DOHH2 (cell line): ENCODE data around the gene MYBPHL.

ENCODE experiments used
- H3F3A ChIP-seq: fragments of 200-600 bp; sonication (generic), shearing (Covaris generic); 2 replicates; pipeline ENCODE4 v1.6.0; 2016; ENCODE audit warnings: antibody characterized with exemption, mild to moderate bottlenecking; ENCODE audit not compliant: control insufficient read depth, insufficient read depth
- H3K27ac ChIP-seq: fragments of 200-600 bp; sonication (generic); 2 replicates; pipeline ENCODE4 v1.5.1; 2014; ENCODE audit warnings: low read depth, mild to moderate bottlenecking, low read length, moderate library complexity
- H3K27me3 ChIP-seq: fragments of 200-600 bp; sonication (generic); 2 replicates; pipeline ENCODE4 v1.6.1; 2014; ENCODE audit warnings: mild to moderate bottlenecking, low read length, mixed read lengths; ENCODE audit not compliant: control insufficient read depth
- H3K36me3 ChIP-seq: fragments of 200-600 bp; sonication (generic); 2 replicates; pipeline ENCODE4 v1.6.1; 2014; ENCODE audit warnings: mild to moderate bottlenecking, low read length, moderate library complexity, mixed read lengths; ENCODE audit not compliant: control insufficient read depth
- H3K4me1 ChIP-seq: fragments of 200-600 bp; sonication (generic); 2 replicates; pipeline ENCODE4 v1.6.1; 2014; ENCODE audit warnings: mild to moderate bottlenecking, low read length, mixed read lengths; ENCODE audit not compliant: control insufficient read depth
- H3K4me2 ChIP-seq: fragments of 200-600 bp; sonication (generic); 2 replicates; pipeline ENCODE4 v1.6.0; 2014; ENCODE audit warnings: mild to moderate bottlenecking, low read length, moderate library complexity
- H3K4me3 ChIP-seq: fragments of 200-600 bp; sonication (generic); 2 replicates; pipeline ENCODE4 v1.5.1; 2014; ENCODE audit warnings: mild to moderate bottlenecking, low read length, mixed read lengths
- H3K79me2 ChIP-seq: fragments of 200-600 bp; sonication (generic); 2 replicates; pipeline ENCODE4 v1.6.1; 2014; ENCODE audit warnings: mild to moderate bottlenecking, low read length, mixed read lengths; ENCODE audit not compliant: control insufficient read depth
- H3K9me2 ChIP-seq: fragments of 200-600 bp; sonication (generic); replicated peaks from 2 replicates; pipeline ENCODE4 v1.6.1; 2014; ENCODE audit warnings: mild to moderate bottlenecking, low read length, mixed read lengths; ENCODE audit not compliant: control insufficient read depth
- H3K9me3 ChIP-seq: fragments of 200-600 bp; sonication (generic); 2 replicates; pipeline ENCODE4 v1.6.1; 2014; ENCODE audit warnings: antibody characterized with exemption, low read length, mixed read lengths; ENCODE audit not compliant: control insufficient read depth, insufficient read depth
- H4K20me1 ChIP-seq: fragments of 200-600 bp; sonication (generic); 2 replicates; pipeline ENCODE4 v1.6.0; 2014; ENCODE audit warnings: low read depth, mild to moderate bottlenecking, antibody characterized with exemption, low read length, moderate library complexity; ENCODE audit not compliant: control insufficient read depth, insufficient read depth
- EZH2phosphoT487 ChIP-seq: fragments of 200-600 bp; sonication (generic); IDR thresholded peaks from 2 replicates; pipeline ENCODE4 v1.6.1; 2017; ENCODE audit warnings: borderline replicate concordance, mild to moderate bottlenecking, antibody characterized with exemption, low read length, moderate library complexity, mixed read lengths
- TF ChIP-seq, protein P1 (sequence below): fragments of 200-600 bp; sonication (generic); IDR thresholded peaks from one replicate; pipeline ENCODE4 v1.5.1; 2014; ENCODE audit warnings: antibody characterized with exemption, mild to moderate bottlenecking, low read depth, low read length; ENCODE audit not compliant: poor library complexity, severe bottlenecking

MYBPHL gene

DNA sequence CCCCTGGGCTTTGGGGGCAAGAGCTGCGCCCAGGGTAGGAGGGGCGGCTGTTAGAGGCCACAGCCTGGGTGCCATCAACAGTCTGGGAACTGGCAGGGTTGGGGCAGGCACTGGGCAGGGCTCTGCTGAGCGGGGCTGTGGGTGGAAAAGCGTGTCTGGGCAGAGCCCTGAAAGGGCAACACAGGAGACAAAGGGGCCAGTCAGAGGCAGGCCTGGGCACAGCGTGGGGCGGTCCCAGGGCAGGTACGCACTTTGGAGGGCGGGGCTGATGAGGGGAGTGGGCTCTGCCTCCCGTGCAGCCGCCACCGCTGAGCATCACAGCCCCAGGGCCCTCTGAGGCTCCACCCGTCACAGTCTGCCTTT lies 43.6 kb downstream of the MYBPHL start:
- no peak overlapping the region for H3K4me2 ChIP-seq
- H3K27ac ChIP-seq, result no peak overlapping the region
- no peaks in the 10 kb centered on the region for H3F3A ChIP-seq
- no peaks in the 10 kb centered on the region for H3K79me2 ChIP-seq
- no peaks in the 10 kb centered on the region for H3K4me1 ChIP-seq
- no peak overlapping the region for H3K4me3 ChIP-seq
- H3K36me3 ChIP-seq, result no peaks in the 10 kb centered on the region
- H3K27me3 ChIP-seq, result no peaks in the 10 kb centered on the region
- no peak for TF ChIP-seq EZH2phosphoT487
- TF ChIP-seq, protein P1, sequence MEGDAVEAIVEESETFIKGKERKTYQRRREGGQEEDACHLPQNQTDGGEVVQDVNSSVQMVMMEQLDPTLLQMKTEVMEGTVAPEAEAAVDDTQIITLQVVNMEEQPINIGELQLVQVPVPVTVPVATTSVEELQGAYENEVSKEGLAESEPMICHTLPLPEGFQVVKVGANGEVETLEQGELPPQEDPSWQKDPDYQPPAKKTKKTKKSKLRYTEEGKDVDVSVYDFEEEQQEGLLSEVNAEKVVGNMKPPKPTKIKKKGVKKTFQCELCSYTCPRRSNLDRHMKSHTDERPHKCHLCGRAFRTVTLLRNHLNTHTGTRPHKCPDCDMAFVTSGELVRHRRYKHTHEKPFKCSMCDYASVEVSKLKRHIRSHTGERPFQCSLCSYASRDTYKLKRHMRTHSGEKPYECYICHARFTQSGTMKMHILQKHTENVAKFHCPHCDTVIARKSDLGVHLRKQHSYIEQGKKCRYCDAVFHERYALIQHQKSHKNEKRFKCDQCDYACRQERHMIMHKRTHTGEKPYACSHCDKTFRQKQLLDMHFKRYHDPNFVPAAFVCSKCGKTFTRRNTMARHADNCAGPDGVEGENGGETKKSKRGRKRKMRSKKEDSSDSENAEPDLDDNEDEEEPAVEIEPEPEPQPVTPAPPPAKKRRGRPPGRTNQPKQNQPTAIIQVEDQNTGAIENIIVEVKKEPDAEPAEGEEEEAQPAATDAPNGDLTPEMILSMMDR, result no peak
- no peaks in the 10 kb centered on the region for H3K9me2 ChIP-seq
- H3K9me3 ChIP-seq, result no peaks in the 10 kb centered on the region
- H4K20me1 ChIP-seq, result no peaks in the 10 kb centered on the region

DNA sequence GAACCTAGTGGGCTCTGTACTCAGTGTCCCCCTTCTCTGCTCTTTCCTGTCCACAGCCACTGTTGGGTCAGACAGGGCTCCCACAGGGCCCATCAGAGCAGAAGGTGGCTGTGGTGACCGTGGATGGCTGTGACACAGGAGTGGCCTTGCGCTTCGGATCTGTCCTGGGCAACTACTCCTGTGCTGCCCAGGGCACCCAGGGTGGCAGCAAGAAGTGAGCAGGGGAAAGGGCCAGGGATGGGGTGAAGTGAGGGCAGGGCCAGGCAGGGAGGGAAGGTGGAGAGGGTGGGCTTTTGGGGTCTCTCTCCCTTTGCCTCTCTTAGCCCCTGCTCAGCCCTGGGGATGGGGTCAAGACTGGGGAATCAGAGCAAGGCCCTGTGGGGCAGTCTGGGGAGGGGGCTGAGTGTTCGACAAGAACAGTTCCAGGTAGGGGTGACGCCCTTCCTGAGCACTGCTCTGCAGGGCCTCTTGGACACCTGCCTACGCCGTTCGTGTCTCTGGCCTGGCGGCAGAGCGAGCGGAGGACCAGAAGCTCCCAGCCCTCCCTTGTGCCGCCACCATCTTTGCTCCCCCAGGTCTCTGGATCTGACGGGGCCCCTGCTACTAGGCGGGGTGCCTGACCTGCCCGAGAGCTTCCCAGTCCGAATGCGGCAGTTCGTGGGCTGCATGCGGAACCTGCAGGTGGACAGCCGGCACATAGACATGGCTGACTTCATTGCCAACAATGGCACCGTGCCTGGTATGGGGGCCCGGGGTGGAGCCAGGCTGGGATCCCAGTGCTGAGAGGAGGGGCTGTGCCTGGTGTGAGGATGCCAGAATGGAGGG lies 44.4 kb downstream of the MYBPHL start:
- Histone ChIP-seq H4K20me1 (no peaks in the 10 kb centered on the region), H3K9me2 (no peaks in the 10 kb centered on the region), H3K4me3 (no peak overlapping the region), H3K4me2 (no peak overlapping the region), H3K79me2 (no peaks in the 10 kb centered on the region), H3K27ac (no peak overlapping the region), H3K27me3 (no peaks in the 10 kb centered on the region), H3K4me1 (no peaks in the 10 kb centered on the region), H3K9me3 (no peaks in the 10 kb centered on the region), H3K36me3 (no peaks in the 10 kb centered on the region), H3F3A (no peaks in the 10 kb centered on the region)
- TF ChIP-seq, protein P1, result no peak
- TF ChIP-seq EZH2phosphoT487, result no peak

DNA sequence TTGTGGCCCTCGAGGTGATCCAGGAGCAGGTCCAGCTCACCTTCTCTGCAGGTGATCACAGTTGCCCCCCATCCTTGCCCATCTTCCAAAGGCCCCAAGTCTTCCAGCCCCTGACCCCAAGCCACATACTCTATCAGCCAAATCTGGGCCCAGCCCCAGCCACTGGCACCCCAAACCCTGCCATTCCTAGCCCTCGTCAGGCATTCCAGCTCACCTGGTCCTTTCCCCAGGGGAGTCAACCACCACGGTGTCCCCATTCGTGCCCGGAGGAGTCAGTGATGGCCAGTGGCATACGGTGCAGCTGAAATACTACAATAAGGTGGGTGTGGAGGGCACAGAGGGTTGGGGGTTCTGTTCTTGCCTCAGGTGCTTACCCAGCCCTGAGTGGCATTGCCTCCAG lies 45.2 kb downstream of the MYBPHL start:
- H3K27ac ChIP-seq, result no peak overlapping the region
- H3K79me2 ChIP-seq, result no peaks in the 10 kb centered on the region
- H3K9me3 ChIP-seq, result no peaks in the 10 kb centered on the region
- H4K20me1 ChIP-seq, result no peaks in the 10 kb centered on the region
- H3K4me2 ChIP-seq, result no peak overlapping the region
- no peaks in the 10 kb centered on the region for H3K4me1 ChIP-seq
- H3F3A ChIP-seq, result no peaks in the 10 kb centered on the region
- no peaks in the 10 kb centered on the region for H3K9me2 ChIP-seq
- TF ChIP-seq, protein P1, result no peak
- H3K27me3 ChIP-seq, result no peaks in the 10 kb centered on the region
- no peak overlapping the region for H3K4me3 ChIP-seq
- no peaks in the 10 kb centered on the region for H3K36me3 ChIP-seq
